Small intestine (tissue), 16 donors: ENCODE measurements around the gene LGALS7B. TPM values are rescaled to one million over a fixed set of nuclear protein-coding genes. Genes with fewer than 3 reads are reported as not detected.
A peak's percentile ranks its signal among the peaks of the same experiment; 100 is the strongest.

Source experiments
- DNase-seq, 2 donors: peaks; one replicate each; pipeline versions ENCODE4 v3.0.0 to v3.0.0-alpha.2; 2013
- FAIRE-seq: peaks from 2 replicates; lab custom pipeline; 2012; peaks lifted over from hg19 to GRCh38; lab: Jason Lieb, UNC
- H3K27ac ChIP-seq, 3 donors: one replicate each; pipeline ENCODE4 v1.5.1; 2013; ENCODE audit warnings: low read length in 2 of 3, mild to moderate bottlenecking in 2 of 3, control low read depth in 1 of 3, inconsistent platforms in 1 of 3, low read depth in 1 of 3, moderate library complexity in 1 of 3
- H3K27me3 ChIP-seq, 3 donors: one replicate each; pipeline ENCODE4 v1.6.1; 2013; ENCODE audit warnings: low read length in 3 of 3, inconsistent platforms in 1 of 3; ENCODE audit not compliant: control insufficient read depth in 3 of 3, insufficient read depth in 3 of 3
- H3K36me3 ChIP-seq, 3 donors: one replicate each; pipeline ENCODE4 v1.6.1; 2013; ENCODE audit warnings: low read length in 3 of 3, inconsistent platforms in 1 of 3, low read depth in 1 of 3, mild to moderate bottlenecking in 1 of 3, moderate library complexity in 1 of 3; ENCODE audit not compliant: control insufficient read depth in 3 of 3, insufficient read depth in 2 of 3
- H3K4me1 ChIP-seq, 3 donors: one replicate each; pipeline ENCODE4 v1.6.1; 2013; ENCODE audit warnings: low read length in 2 of 3, inconsistent platforms in 1 of 3, low read depth in 1 of 3, mild to moderate bottlenecking in 1 of 3, moderate library complexity in 1 of 3; ENCODE audit not compliant: control insufficient read depth in 3 of 3, insufficient read depth in 2 of 3
- H3K4me3 ChIP-seq, 3 donors: one replicate each; pipeline ENCODE4 v1.5.1; 2013; ENCODE audit warnings: low read length in 3 of 3, control low read depth in 1 of 3, inconsistent platforms in 1 of 3, low read depth in 1 of 3, mild to moderate bottlenecking in 1 of 3, moderate library complexity in 1 of 3
- H3K9me3 ChIP-seq, 2 donors: one replicate each; pipeline ENCODE4 v1.6.1; 2013; ENCODE audit warnings: low read depth in 1 of 2, low read length in 1 of 2; ENCODE audit not compliant: control insufficient read depth in 2 of 2, insufficient read depth in 1 of 2
- WGBS, 3 donors: extraction: QIAGEN DNeasy Blood & Tissue Kit; methylation state at CpG; one replicate each; pipeline ENCODE4 v1.1.7; 2013; 5-methylcytosine and 5-hydroxymethylcytosine counted together
- long read RNA-seq, 10 donors: transcript quantifications; one replicate each; lab custom pipeline, GENCODE V29; 2026
- polyA plus RNA-seq, 4 donors: library from polyadenylated mRNA; stranded (reverse) in 3 of 4; unstranded in 1 of 4; fragments of 200-250 nt in 3 of 4; fragments of 120-200 nt in 1 of 4; gene quantifications; one replicate each; pipeline versions ENCODE4 v1.2.1 to v1.2.3, GENCODE V29; 2013
- donor health status: healthy with polysubstance abuse.
- donor health status: control.
- donor health status: control.
- donor health status: Bipolar disorder and iron deficiency.
- donor health status: healthy.

Gene LGALS7B
- 1 to 10 TPM in 3 of 4 donors, not detected in 1; 2.0 to 5.4 (median 4.9) TPM for polyA plus RNA-seq
- long read RNA-seq, donor 1, partial matches to known transcripts: 0 of 6 reads
- long read RNA-seq, donor 1, other reads (novel, unspliced or antisense): 0 of 6 reads
- long read RNA-seq, donor 2, partial matches to known transcripts: 0 of 3 reads
- long read RNA-seq, donor 2, other reads (novel, unspliced or antisense): 0 of 3 reads
- long read RNA-seq, donor 3, partial matches to known transcripts: 0 of 1 reads
- long read RNA-seq, donor 3, other reads (novel, unspliced or antisense): 0 of 1 reads
- long read RNA-seq, donor 4: 0 reads
- long read RNA-seq, donor 5, partial matches to known transcripts: 0 of 1 reads
- long read RNA-seq, donor 5, other reads (novel, unspliced or antisense): 0 of 1 reads
- long read RNA-seq, donor 6: 0 reads
- long read RNA-seq, donor 7, partial matches to known transcripts: 0 of 2 reads
- long read RNA-seq, donor 7, other reads (novel, unspliced or antisense): 0 of 2 reads
- long read RNA-seq, donor 8, transcript LGALS7B-201 (4 exons, 483 nt): major isoform, 19 of 22 reads
- long read RNA-seq, donor 8, partial matches to known transcripts: 0 of 22 reads
- long read RNA-seq, donor 8, other reads (novel, unspliced or antisense): 0 of 22 reads
- long read RNA-seq, donor 9: 0 reads
- long read RNA-seq, donor 10, partial matches to known transcripts: 0 of 1 reads
- long read RNA-seq, donor 10, other reads (novel, unspliced or antisense): 0 of 1 reads

DNA sequence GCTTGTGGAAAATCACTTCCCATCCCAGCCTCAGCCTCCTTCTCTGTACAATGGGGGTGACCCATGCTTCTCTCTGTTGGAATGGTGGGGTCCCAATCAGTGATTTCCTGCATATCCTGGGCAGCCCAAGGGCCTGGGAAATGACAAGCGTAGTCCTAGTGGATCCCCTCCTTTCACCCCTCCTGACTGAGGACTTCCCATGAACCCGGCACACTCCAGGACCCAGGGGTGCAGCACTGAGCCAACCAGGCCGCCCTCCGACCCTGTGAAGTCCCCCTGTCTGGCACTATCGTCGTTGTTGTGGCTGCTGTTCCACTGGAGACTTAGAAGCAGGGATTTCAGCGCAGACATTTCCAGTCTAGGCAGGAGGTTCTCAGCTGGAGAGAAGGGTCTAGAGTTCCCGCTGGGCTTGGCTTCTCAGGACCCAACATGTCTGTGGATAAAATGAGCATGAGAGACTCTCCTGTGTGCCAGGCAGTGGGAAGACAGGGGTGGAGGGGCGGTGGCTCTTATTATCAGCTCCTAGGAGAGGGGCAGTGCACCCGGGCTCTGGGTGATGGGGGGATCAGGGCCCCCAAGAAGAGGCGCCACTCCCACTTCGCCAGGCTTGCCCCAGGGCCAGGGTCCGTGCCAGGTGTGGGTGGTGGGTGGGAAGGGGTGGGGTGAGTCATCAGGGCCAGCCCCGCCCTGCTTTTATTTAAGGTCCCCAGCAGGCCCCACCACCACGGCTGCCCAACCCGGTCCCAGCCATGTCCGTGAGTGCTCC, at the start of gene LGALS7B:
TSS of gene LGALS7B (plus strand) at position 723 of the 766 bp plus-strand sequence. CDS start at position 750, 27 bp downstream.
- no peak within 1 kb of the TSS for H3K27ac ChIP-seq
- peaks cover 0 to 20% (median 0%) of the 10 kb centered on the region in 3 donors for H3K4me1 ChIP-seq
- 62 to 71% (median 69%) methylated on average over 11 to 14 of the region's 17 CpGs for whole genome bisulfite sequencing, 3 donors
- H3K36me3 ChIP-seq: no peaks in the 10 kb centered on the region
- FAIRE-seq (no peak), DNase-seq (peak in 1 of 2 donors; percentile 41)
- no peaks in the 10 kb centered on the region for H3K27me3 ChIP-seq
- peaks cover 0 to 5% of the 10 kb centered on the region in 2 donors for H3K9me3 ChIP-seq
- H3K4me3 ChIP-seq: no peak within 1 kb of the TSS

- Histone ChIP-seq H3K4me1 (peaks cover 0 to 14% (median 2%) of the 10 kb centered on the region in 3 donors), H3K9me3 (no peaks in the 10 kb centered on the region), H3K27ac (no peak overlapping the region), H3K36me3 (peaks cover 0 to 11% (median 0%) of the 10 kb centered on the region in 3 donors), H3K27me3 (no peaks in the 10 kb centered on the region), H3K4me3 (no peak overlapping the region)
- FAIRE-seq: no peak
- 67 to 77% (median 77%) methylated on average over 16 of the region's 16 CpGs for WGBS, 3 donors
- no peak for DNase-seq
Observed at GRCh38 chr19:38739440-38740256, 49.4 kb upstream of the LGALS7B start.

DNA sequence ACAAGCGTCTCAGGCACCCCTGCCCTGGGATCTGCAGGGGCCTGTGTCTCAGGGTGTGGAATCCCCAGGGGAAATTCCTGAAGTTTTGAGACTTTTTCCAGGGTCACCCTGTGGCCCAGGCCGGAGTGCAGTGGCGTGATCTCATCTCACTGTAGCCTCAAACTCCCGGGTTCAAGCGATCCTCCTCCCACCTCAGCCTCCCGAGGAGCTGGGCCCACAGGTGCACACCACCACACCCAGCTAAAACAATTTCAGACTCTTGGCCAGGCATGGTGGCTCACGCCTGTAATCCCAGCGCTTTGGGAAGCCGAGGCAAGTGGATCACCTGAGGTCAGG, 48.8 kb upstream of the LGALS7B start:
- no peak for FAIRE-seq
- H3K27ac ChIP-seq: no peak overlapping the region
- 84 to 86% (median 86%) methylated on average over 9 of the region's 9 CpGs for WGBS, 3 donors

DNA sequence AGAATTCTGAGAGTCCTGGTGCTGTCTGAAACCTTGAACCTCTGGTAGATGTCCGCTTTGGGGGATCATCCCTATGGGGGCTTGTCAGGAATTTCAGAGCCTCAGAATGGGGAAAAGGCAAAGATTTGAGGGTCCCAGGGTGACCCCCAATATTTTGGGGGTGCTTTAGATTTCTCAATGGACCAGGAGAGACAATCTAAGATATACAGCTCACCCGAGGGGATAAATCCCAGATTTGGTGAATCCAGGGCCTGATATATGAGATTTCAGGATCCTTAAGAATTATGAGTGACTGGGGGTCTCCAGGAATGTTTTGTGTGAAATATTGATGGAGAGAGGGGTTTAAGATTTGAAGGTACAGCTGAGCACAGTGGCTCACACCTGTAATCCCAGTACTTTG, 48.1 kb upstream of the LGALS7B start:
- no peak for DNase-seq
- H3K36me3 ChIP-seq: peaks cover 0 to 10% (median 0%) of the 10 kb centered on the region in 3 donors
- no peaks in the 10 kb centered on the region for H3K27me3 ChIP-seq
- no peak overlapping the region for H3K4me3 ChIP-seq
- no peak for FAIRE-seq
- H3K9me3 ChIP-seq: no peaks in the 10 kb centered on the region
- H3K4me1 ChIP-seq: peaks cover 0 to 8% (median 2%) of the 10 kb centered on the region in 3 donors
- 93 to 100% (median 95%) methylated on average over 2 of the region's 2 CpGs for WGBS, 3 donors
- no peak overlapping the region for H3K27ac ChIP-seq

More for the DNA sequence above, 48.8 kb upstream of the LGALS7B start:
- H3K4me3 ChIP-seq: no peak overlapping the region
- H3K4me1 ChIP-seq: peaks cover 0 to 10% (median 2%) of the 10 kb centered on the region in 3 donors
- H3K27me3 ChIP-seq: no peaks in the 10 kb centered on the region
- no peak for DNase-seq
- H3K9me3 ChIP-seq: no peaks in the 10 kb centered on the region
- peaks cover 0 to 10% (median 0%) of the 10 kb centered on the region in 3 donors for H3K36me3 ChIP-seq

DNA sequence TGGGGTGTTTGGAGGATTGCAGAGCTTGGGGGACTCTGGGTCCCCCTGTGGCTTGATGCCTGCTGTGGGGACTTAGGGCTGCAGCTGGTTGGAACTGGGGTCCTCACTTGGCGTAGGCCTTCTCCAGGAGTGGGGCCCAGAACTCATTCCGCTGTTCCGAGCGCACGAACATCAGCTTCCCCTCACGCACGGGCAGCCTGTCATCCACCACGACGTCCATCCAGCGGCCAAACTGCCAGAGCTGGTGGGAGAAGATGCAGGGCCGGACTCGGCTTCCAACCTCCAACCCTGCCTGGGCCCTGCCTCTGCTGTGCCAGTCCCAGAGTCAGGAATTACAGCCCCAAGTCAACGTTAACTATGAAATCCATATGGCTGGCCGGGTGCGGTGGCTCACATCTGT, 47.3 kb upstream of the LGALS7B start:
- H3K27ac ChIP-seq: no peak overlapping the region
- H3K4me1 ChIP-seq: peaks cover 0 to 8% (median under 1%) of the 10 kb centered on the region in 3 donors
- peaks cover 0 to 10% (median 0%) of the 10 kb centered on the region in 3 donors for H3K36me3 ChIP-seq
- no peak for DNase-seq
- H3K9me3 ChIP-seq: no peaks in the 10 kb centered on the region
- FAIRE-seq: no peak
- H3K4me3 ChIP-seq: no peak overlapping the region
- H3K27me3 ChIP-seq: no peaks in the 10 kb centered on the region
- 94 to 97% (median 95%) methylated on average over 15 of the region's 15 CpGs for WGBS, 3 donors

DNA sequence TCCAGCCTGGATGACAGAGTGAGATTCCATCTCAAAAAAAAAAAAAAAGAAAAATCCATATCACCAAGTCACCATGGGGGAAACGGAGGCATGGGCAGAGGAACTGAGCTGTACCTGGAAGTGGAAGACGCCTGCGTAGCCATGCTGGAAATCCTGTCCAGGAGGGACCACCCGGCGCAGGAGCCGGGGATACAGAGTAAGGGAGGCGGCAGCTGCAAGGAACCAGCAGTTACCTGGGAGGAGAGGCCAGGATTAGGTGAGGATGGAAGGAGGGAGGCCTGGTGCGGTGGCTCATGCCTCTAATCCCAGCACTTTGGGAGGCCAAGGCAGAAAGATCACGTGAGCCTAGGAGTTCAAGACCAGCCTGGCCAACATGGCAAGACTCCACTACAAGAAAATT, 46.7 kb upstream of the LGALS7B start:
- Histone ChIP-seq H3K4me3 (no peak overlapping the region), H3K27me3 (no peaks in the 10 kb centered on the region), H3K36me3 (peaks cover 0 to 8% (median 0%) of the 10 kb centered on the region in 3 donors), H3K4me1 (peaks cover 0 to 5% (median 0%) of the 10 kb centered on the region in 3 donors), H3K27ac (no peak overlapping the region), H3K9me3 (no peaks in the 10 kb centered on the region)
- WGBS, 3 donors: 92 to 95% (median 94%) methylated on average over 9 of the region's 9 CpGs
- FAIRE-seq: no peak
- no peak for DNase-seq

DNA sequence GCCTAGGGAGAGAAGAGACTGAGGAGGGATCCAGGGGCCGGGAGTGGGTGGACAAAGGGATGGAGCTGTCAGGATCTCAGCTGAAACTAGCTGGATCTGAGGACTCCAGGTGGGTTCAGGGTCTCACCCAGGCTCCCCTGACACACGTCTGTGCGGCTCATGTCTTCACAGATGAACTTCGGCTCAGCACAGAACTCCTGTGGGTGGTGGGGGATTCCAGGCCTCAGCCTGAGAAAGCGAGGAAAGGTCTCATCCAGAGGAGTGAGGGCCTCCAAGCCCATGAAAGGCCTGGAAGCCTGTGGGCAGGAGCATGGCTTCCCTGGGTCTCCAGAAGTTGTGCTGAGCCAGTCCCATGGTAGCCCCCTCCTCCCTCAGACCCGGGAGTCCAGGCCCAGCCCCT, 46.1 kb upstream of the LGALS7B start:
- no peaks in the 10 kb centered on the region for H3K9me3 ChIP-seq
- DNase-seq (no peak), FAIRE-seq (no peak)
- WGBS, 3 donors: 81 to 86% (median 81%) methylated on average over 6 of the region's 6 CpGs
- H3K4me3 ChIP-seq: no peak overlapping the region
- H3K27ac ChIP-seq: no peak overlapping the region
- H3K36me3 ChIP-seq: peaks cover 0 to 6% (median 0%) of the 10 kb centered on the region in 3 donors
- H3K4me1 ChIP-seq: no peaks in the 10 kb centered on the region
- H3K27me3 ChIP-seq: no peaks in the 10 kb centered on the region
